ENCODE data around the gene PLCD1.

GRCh38 chr3:38043486-38043885, 14.0 kb upstream of the PLCD1 start:
- TF ChIP-seq CTCF (IDR thresholded peaks at IDR 0.05; ENCODE audit: insufficient read depth, low read depth, low read length) (no peak), EZH2 (IDR thresholded peaks at IDR 0.05; ENCODE audit: insufficient read depth, low read length) (no peak)
